ENCODE measurements around the gene FKBP10. TPM values are rescaled to one million over a fixed set of nuclear protein-coding genes. Genes with fewer than 3 reads are reported as not detected.
A peak's percentile ranks its signal among the peaks of the same experiment; 100 is the strongest.
"Not testable (repeated sequence)": the region's sequence is repeated elsewhere in the genome, so short reads cannot be mapped to it uniquely, and the experiment has no call there.

Gene FKBP10
- total RNA-seq, 1 donor from 2014 or later = 143 TPM

DNA sequence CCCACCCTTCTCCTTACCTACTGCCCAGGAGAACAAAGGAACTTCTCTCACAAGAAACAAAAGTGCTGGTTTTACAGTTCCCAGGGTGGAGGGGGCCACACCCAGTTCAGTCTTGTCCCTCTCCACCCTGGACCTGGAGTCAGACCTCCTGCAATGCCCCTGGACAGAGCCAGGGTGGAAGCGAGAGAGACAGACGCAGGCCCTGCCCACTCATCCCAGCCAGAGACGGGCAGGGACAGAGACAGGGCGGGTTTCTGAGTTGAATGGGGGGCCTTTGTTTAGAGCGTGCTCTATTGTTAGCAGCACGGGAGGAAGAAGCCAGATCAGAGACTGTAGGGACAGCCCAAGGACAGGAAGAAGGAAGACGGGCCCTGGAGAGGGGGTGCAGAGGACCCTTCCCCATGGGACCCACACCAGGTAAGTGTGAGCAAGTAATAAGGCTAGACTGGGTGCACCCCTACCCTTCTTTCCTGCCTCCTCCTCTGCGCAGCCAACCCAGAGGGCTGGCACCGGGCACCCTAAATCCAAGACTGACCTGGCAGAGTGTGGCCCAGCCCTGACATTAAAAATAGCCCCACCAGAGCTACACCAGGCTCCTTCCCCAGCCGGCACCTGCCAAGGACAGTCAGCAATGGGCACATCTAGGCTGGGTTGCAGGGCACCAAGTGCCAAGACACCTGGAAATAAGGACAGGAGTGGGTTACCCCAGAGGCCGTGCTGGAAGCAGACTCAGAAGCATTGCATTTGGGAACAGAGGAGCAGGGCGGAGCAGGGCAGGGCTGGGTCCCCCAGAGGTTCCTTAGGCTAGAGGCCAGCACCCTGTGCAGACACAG is 37.2 kb upstream of the FKBP10 start:
- TF ChIP-seq, protein P1, sequence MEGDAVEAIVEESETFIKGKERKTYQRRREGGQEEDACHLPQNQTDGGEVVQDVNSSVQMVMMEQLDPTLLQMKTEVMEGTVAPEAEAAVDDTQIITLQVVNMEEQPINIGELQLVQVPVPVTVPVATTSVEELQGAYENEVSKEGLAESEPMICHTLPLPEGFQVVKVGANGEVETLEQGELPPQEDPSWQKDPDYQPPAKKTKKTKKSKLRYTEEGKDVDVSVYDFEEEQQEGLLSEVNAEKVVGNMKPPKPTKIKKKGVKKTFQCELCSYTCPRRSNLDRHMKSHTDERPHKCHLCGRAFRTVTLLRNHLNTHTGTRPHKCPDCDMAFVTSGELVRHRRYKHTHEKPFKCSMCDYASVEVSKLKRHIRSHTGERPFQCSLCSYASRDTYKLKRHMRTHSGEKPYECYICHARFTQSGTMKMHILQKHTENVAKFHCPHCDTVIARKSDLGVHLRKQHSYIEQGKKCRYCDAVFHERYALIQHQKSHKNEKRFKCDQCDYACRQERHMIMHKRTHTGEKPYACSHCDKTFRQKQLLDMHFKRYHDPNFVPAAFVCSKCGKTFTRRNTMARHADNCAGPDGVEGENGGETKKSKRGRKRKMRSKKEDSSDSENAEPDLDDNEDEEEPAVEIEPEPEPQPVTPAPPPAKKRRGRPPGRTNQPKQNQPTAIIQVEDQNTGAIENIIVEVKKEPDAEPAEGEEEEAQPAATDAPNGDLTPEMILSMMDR (conservative IDR thresholded peaks at IDR 0.05; ENCODE audit: low read depth, low read length) = no peak
- no peak for DNase-seq (ENCODE audit: low read depth)
- H3K4me3 ChIP-seq (ENCODE audit: low read depth, low read length) = no peak overlapping the region

DNA sequence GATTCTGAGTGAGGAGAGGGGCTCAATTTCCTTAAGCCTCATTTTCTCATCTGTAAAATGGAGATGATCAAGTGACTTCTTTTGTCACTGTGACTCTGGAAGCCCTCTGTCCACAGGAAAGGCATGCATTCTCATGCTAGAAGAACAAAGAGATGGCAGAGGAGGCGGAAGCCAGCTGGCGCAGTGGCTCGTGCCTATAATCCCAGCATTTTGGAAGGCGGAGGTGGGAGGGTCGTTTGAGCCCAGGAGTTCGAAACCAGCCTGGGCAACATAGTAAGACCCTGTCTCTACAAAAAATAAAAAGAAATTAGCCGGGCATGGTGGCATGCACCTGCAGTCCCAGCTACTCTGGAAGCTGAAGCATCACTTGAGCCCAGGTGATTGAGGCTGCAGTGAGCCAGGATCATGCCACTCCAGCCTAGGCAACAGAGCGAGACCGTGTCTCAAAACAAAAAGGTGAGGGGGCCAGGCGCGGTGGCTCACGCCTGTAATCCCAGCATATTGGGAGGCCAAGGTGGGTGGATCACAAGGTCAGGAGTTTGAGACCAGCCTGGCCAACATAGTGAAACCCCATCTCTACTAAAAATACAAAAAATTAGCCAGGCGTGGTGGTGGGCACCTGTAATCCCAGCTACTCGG is 36.4 kb upstream of the FKBP10 start:
- not testable (repeated sequence) for DNase-seq (ENCODE audit: low read depth); H3K4me3 ChIP-seq (ENCODE audit: low read depth, low read length)

- TF ChIP-seq, protein P1 (conservative IDR thresholded peaks at IDR 0.05; ENCODE audit: low read depth, low read length) = peak; percentile 70
- DNase-seq (ENCODE audit: low read depth) = peak; percentile 58
Observed at GRCh38 chr17:41777157-41777573, 35.6 kb upstream of the FKBP10 start.

DNA sequence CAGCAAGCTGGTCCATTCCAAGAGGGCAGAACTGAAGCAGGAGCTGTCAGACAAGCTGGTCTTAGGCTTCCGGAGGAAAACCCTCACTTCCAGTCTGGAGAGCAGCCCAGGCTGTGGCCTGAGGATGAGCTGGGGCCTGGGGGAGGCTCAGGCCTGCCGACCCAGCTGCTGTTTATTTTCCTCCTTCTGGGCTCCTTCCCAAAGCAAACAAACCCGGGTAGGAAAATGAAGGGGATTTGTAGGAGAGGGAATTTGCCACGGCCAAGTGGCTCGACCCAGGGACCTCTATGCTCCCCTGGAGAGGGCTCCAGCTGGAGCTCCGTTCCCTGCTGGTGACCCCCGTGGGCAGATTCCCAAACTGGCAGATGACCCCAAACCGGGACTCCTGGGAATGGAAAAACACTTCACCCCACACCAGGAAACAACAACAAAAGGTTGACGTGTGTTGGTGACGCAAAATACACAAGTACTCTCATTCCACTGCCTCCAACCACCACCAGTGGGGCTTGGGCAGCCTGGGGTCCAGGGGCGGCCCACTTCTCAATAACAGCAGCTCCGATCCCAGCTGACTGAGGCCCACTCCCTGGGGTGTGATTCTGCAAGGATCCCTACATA is 35.1 kb upstream of the FKBP10 start:
- peak overlapping the region; percentile 11 for H3K4me3 ChIP-seq (ENCODE audit: low read depth, low read length)
- peak; percentile 70 for DNase-seq (ENCODE audit: low read depth)
- TF ChIP-seq, protein P1 (conservative IDR thresholded peaks at IDR 0.05; ENCODE audit: low read depth, low read length) = no peak

More at GRCh38 chr17:41777157-41777573, 35.6 kb upstream of the FKBP10 start:
- H3K4me3 ChIP-seq (ENCODE audit: low read depth, low read length) = no peak overlapping the region

- TF ChIP-seq, protein P1 (conservative IDR thresholded peaks at IDR 0.05; ENCODE audit: low read depth, low read length) = no peak
- no peak for DNase-seq (ENCODE audit: low read depth)
- no peak overlapping the region for H3K4me3 ChIP-seq (ENCODE audit: low read depth, low read length)
Observed at GRCh38 chr17:41779954-41780353, 32.9 kb upstream of the FKBP10 start.

GRCh38 chr17:41781404-41782110 is 31.2 kb upstream of the FKBP10 start:
- no peak overlapping the region for H3K4me3 ChIP-seq (ENCODE audit: low read depth, low read length)
- DNase-seq (ENCODE audit: low read depth) = no peak
- TF ChIP-seq, protein P1 (conservative IDR thresholded peaks at IDR 0.05; ENCODE audit: low read depth, low read length) = no peak

GRCh38 chr17:41782142-41782541 is 30.7 kb upstream of the FKBP10 start:
- DNase-seq (ENCODE audit: low read depth) = no peak
- H3K4me3 ChIP-seq (ENCODE audit: low read depth, low read length) = no peak overlapping the region
- TF ChIP-seq, protein P1 (conservative IDR thresholded peaks at IDR 0.05; ENCODE audit: low read depth, low read length) = no peak

Data from epithelial cell of proximal tubule (primary cell).